GM18520 (cell line): ENCODE measurements around the gene ANKRD36B.
A peak's percentile ranks its signal among the peaks of the same experiment; 100 is the strongest.
"Not testable (repeated sequence)": the region's sequence is repeated elsewhere in the genome, so short reads cannot be mapped to it uniquely, and the experiment has no call there.

Source experiments
- ATAC-seq: cut with Tn5 transposase; IDR thresholded peaks from one replicate; pipeline ENCODE4 v1.9.1; 2021; ENCODE audit not compliant: unreplicated experiment

The ANKRD36B gene

GRCh38 chr2:97589598-97590510, at the start of gene ANKRD36B:
TSS of gene ANKRD36B (minus strand) at chr2:97589877. CDS start at chr2:97589685, 192 bp downstream.
- not testable (repeated sequence) for ATAC-seq

- ATAC-seq: not testable (repeated sequence)
Observed at GRCh38 chr2:97626049-97626430, 36.4 kb upstream of the ANKRD36B start.

DNA sequence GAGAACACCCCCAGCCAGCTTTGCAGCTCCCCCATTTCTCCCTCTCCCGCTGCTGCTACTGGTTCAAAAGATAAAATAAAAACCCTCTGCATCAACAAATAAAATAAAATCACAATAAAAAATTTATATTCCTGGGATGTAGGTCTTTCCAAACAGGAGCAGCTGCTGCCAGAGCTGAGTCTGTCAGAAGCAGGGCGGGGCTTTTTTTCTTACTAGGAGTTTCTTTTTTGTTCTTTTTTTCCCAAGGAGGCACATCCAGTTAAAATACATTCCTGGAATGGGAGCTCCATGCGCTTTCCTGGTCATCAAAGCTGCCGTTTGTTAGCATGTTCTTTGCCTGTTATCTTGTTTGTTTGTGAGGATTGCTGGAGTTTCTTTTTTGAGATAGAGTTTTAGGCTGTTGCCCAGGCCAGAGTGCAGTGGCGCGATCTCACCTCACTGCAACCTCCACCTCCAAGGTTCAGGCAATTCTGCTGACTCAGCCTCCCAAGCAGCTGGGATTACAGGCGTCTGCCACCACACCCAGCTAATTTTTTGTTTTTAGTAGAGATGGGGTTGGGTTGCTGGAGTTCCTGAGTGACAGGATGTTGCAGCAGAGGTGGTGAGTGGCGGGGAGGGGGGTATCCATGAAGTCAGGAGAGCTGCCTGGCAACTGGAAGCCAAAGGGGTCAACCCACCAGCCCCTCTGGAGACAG, 35.8 kb upstream of the ANKRD36B start:
- not testable (repeated sequence) for ATAC-seq

- not testable (repeated sequence) for ATAC-seq
Observed at GRCh38 chr2:97622976-97623375, 33.3 kb upstream of the ANKRD36B start.

GRCh38 chr2:97620492-97620891, 30.8 kb upstream of the ANKRD36B start:
- ATAC-seq: not testable (repeated sequence)

DNA sequence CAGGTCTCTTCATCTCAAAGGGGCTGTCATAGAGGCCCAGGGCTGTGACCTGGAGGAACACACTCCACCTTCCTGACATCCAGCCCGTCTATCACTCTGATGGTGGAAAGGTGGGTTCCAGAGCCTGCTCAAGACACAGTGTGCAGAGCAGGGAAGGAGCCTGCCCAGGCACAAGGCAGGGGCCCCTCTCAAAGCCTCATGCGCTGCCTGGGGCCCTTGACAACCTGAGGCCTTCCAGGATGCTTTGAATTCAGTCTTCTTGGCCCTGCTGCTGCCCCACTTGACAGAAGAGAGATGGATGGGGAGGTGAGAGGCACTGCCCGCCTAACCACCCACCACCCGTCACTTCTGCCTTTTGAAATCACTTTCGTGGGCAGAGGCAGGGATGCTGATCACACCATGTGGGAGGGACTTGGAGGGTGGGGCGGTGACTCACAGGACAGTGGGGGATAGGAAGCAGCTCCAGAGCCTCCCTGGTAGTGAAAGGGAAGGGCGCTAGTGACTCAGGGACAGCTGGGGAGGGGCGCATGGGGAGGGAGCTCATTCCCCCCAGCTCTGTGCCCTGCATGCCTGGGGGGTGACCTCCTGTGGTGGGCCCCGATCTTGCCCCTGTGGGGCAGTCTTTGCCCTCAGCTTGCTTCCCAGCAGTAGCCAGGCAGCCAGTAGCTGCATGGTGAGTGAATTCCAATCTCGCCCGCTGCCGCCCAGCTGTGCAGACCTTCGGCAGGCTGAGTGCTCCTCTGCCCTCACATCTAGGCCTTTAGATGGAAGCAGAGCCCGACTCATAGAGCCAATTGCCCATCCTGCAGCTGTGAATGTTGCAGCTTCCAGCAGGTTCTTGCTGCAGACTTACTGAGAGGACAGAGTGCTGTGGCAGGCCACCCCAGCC, 29.5 kb upstream of the ANKRD36B start:
- not testable (repeated sequence) for ATAC-seq

- no peak for ATAC-seq
Observed at GRCh38 chr2:97617911-97618310, 28.2 kb upstream of the ANKRD36B start.

GRCh38 chr2:97615746-97616145, 26.1 kb upstream of the ANKRD36B start:
- not testable (repeated sequence) for ATAC-seq

DNA sequence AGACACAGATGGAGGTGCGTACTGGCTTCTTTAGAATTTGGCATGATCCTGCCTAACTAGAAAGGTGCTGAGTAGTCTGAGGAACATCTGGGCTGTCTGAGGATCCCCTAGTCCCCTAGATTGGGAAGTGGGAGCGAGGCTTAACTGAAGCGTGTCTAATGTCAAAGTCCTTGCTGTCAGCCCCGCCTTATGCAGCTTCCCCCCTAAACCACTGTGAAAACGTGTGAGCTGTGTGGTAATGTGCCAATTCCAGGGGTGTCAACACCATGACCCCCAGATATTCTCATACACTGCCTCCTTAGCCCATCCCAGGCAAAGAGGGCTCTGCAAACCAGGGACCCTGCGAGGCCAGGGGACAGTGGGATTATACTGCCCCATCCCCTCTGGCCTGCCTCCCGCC, 22.2 kb upstream of the ANKRD36B start:
- ATAC-seq: not testable (repeated sequence)

DNA sequence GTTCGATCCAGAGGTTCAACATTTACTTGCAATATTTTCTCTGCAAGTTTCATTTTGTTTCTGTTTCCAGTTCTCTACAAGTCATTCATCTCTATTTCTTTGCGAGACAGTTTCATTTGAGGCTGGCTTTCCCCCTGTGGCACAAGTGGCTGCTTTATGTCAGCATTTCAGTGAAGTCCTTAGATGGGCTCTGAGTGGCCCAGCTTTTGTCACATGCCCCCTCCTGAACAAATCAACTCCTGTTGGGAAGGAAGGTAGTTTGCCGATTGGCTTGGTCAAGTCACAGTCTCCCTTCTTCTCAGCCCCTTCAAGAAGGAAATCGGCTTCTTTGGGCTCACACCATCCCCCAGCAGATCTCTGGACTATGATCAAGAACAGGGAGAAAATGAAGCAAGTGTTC, 19.1 kb upstream of the ANKRD36B start:
- not testable (repeated sequence) for ATAC-seq

GRCh38 chr2:97605524-97606339, 16.1 kb upstream of the ANKRD36B start:
- not testable (repeated sequence) for ATAC-seq

DNA sequence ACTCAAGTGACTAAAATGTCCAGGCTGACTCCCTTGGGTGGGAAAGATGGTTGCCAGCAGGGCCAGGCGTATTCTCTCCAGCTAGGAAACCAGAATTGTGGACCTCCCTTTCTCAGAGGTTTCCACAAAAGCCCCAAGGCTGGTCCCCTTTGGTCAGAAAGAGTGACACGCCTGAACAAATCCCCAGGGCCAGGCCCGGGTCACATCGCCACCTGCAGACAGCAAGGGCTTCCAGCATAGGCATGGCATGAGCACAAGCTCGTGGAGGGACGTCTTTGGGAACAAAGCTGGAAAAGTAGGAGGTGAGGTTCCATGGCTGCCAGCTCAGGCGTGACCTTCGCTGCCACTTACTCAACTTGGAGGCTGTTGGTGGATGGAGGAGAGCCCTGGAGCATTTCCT, 15.4 kb upstream of the ANKRD36B start:
- not testable (repeated sequence) for ATAC-seq

- not testable (repeated sequence) for ATAC-seq
Observed at GRCh38 chr2:97601537-97601936, 11.9 kb upstream of the ANKRD36B start.

DNA sequence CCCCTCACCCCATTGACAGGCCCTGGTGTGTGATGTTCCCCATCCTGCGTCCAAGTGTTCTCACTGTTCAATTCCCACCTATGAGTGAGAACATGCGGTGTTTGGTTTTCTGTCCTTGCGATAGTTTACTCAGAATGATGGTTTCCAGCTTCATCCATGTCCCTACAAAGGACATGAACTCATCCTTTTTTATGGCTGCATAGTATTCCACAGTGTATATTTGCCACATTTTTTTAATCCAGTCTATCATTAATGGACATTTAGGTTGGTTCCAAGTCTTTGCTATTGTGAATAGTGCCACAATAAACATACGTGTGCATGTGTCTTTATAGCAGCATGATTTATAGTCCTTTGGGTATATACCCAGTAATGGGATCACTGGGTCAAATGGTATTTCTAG, 6.5 kb upstream of the ANKRD36B start:
- not testable (repeated sequence) for ATAC-seq

DNA sequence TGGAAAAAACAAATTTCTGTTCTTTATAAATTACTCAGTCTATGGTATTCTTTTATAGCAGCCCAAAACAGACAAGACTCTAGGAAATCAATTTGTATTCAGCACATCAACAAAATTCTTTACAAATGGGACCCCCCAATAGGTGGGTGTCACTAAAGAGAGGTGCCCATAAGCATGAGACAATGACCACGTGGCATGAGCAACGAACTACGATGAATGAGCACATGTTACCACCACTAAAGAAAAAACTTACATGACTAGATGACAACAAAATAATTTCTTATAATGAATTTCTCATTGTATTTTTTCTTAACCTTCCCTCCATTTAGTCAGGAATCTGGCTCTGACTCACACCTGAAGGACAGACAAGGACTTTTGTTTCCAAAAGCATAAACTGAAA, 3.8 kb upstream of the ANKRD36B start:
- not testable (repeated sequence) for ATAC-seq

DNA sequence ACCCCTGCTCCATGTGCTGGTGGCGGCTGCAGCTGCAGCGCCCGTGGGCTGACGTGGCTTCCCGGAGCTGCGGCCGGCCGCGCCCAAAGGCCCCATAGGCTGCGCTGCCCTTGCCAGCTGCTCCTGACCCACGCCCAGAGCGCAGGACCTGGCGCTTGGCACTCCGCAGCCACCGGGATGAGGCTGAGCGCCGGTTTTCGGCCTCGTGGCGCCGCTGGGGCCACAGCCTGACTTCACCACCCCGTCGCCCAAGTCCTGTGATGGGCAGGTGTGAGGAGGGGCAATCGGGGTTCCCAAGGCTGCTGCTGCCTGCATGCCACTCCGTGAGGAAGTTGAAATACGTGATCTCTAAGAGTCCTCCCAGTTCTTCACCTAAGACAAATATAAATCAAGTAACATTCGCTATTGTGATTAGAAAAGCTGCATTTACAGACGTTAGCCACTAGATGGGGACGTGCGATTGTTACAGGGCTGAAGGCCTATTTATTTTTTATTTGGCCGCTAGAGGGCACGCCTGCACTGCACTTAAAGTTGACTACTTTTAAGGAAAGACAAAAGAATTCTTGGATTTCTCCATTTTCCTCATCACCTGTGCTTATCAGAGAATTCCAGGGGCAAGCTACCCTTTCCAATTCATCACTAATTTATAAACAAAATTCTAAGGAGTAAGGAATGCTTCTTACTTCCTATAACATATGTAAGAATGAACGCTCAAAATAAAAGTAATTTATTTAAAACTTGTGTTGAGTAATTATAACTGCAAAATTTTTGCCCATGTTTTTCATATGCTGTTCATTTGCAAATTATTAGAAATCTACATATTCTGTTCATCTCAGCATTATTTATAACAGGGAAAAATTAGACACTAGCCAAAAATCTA, 1.1 kb upstream of the ANKRD36B start:
- peak; percentile 55 for ATAC-seq

DNA sequence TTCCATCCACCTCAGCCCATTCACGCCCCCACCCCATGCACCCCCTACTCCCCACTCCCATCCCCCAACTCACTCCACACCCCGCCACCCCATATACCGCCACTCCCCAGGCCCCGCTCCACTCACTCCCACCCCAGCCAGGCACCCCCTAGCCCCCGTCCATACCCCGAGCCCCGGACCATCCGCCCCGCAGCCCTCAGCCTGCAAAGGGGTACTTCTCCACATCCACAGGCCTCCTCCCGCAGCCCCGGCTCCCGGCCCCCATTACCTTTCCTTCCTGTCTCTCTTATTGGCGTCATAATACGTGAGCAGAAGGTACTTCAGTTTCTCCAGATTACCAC, 450 bp downstream of the ANKRD36B start:
- not testable (repeated sequence) for ATAC-seq

DNA sequence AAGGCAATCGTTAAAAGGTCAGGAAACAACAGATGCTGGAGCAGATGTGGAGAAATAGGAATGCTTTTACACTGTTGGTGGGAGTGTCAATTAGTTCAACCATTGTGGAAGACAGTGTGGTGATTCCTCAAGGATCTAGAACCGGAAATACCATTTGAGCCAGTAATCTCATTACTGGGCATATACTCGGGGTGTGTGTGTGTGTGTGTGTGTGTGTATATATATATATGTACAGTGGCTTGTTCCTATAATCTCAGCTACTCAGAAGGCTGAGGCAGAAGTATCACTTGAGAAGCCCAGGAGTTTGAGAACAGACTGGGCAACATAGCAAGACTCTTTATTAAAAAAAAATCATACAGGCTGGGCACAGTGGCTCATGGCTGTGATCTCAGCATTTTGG, 24.0 kb downstream of the ANKRD36B start:
- ATAC-seq: not testable (repeated sequence)

DNA sequence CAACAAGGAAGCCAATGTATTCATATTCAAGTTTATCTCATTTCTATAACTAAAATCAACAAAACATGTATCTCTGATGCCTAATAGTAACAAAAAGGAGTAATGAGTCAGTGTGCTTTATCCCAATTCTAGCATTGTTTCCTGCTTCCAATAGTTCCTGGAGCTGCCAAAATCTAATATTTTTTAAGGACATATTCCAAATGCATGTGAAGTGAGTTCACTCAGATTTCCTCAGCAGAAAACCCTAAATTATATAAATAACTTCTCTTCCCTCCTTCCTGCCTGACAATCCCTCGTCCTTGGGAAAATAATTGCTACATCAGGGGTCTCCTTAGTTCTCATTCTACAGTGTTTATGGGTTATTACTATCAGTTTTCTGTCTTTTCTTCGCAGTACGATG, 37.3 kb downstream of the ANKRD36B start:
- ATAC-seq: not testable (repeated sequence)
